Right ventricle myocardium inferior (tissue), 1 donor: ENCODE data around the gene ZNF735. TPM values are rescaled to one million over a fixed set of nuclear protein-coding genes. Genes with fewer than 3 reads are reported as not detected.
A peak's percentile ranks its signal among the peaks of the same experiment; 100 is the strongest.
"Not testable (repeated sequence)": the region's sequence is repeated elsewhere in the genome, so short reads cannot be mapped to it uniquely, and the experiment has no call there.

ENCODE experiments used
- ATAC-seq: fragments of 200-7000 bp; cut with Tn5 transposase; one replicate; pipeline ENCODE4 v1.9.1; 2020; ENCODE audit warnings: mild to moderate bottlenecking, moderate library complexity
- DNase-seq: peaks from one replicate; pipeline ENCODE4 v3.0.0; 2021; ENCODE audit errors: missing footprints
- intact Hi-C: fragments of 100-400 bp; cut with DNase I; formaldehyde crosslinking; loops from one replicate; pipeline ENCODE4 v1.11.0; 2022
- long read RNA-seq: library from polyadenylated mRNA; unstranded; transcript quantifications from one replicate; pipeline ENCODE4 v2.0.0, GENCODE V29; 2021
- total RNA-seq: library from RNA; stranded (reverse); fragmentation: NEBNext Ultra II Directional; extraction: Animal tissue kit (Norgen Biotek cat#: 25700); gene quantifications from one replicate; pipeline ENCODE4 v1.2.1, GENCODE V29; 2021
- donor health status: DM: no; HTN: yes; CAD: no; lungs with severe emphysema.

ZNF735 gene
- total RNA-seq = not detected
- long read RNA-seq = 0 reads

DNA sequence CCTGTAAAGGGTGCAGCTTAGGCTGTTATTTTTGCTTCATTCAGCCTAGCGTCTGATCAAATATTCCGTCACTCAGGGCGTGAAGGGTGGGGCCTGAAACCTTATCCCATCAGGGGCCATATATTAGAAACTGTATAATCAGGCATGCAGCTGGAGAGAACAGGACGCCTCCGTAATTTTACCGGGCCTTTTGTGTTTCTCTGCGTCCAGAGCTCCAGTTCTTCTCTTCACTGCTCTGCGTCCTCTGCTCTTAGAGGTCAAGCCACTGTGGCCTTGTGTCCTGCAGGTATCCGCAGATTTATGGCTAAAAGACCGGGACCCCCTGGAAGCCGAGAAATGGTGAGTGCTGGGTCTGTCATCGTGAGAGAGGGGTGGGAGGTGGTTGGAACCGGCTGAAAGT is at the start of gene ZNF735:
Gene ZNF735, plus strand, starts transcription at position 301 of the 400 bp plus-strand sequence. Its CDS starts 0 bp downstream, at position 301.
- intact Hi-C loops = no loop called here
- DNase-seq = no peak
- ATAC-seq = no peak

DNA sequence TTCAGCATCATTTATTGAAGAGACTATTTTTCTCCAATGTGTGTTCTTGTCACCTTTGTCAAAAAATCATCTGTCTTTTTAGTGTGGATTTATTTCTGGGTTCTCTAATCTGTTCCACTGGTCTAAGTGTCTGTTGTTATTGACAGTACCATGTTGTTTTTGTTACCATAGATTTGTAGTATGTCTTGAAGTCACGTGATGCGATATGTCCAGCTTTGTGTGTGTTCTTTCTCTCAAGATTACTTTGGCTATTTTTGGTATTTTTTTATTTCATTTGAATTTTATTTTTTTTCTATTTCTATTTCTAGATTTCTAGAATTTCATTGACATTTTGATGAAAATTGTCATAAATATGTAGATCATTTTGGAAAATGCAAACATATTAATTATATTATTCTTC is 36.0 kb upstream of the ZNF735 start:
- DNase-seq, intact Hi-C loops, ATAC-seq: not testable (repeated sequence)

- intact Hi-C loops = no loop called here
- DNase-seq (no peak), ATAC-seq (no peak)
Measured at GRCh38 chr7:64174328-64174727, 32.7 kb upstream of the ZNF735 start.

DNA sequence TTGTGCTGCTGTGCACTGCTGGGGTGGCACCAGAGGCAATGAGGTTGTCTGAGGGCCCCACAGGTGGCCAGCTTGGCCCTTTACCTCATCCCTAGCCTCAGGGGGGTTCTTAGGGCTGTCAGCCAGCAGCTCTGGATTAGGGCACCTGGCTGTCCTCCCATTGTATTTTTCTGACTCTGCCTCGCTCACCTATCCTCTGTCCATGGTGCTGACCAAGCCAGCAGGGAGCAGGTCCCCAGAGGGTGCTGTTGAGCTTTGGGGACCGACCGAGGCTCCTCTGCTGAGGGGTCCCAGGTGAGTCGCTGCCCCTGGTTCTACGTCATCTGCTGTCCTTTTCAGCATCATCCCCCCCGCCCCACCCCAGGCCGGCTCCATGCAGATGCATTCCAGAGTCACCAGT is 32.1 kb upstream of the ZNF735 start:
- intact Hi-C loops = no loop called here
- DNase-seq (no peak), ATAC-seq (no peak)

DNA sequence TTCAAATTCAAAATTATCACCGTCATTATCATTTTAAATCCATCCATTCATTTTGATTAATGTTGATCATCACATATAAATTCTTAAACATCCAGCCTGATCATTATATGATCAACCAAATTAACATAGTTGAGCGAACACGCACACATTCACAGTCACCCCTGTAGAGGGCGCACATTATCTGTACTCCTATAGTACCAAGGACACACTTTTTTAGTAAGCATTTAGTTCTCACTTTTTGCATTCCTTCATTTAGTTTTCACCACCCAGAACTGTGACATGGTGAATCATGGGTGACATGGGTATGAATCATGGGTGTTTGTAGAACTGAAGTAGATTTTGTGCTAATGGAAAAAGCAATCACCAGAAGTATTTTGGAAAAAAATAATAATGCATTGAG is 26.0 kb upstream of the ZNF735 start:
- no peak for ATAC-seq
- intact Hi-C loops = no loop called here
- DNase-seq = no peak

- DNase-seq (no peak), ATAC-seq (no peak)
- intact Hi-C loops = no loop called here
Measured at GRCh38 chr7:64181586-64181985, 25.4 kb upstream of the ZNF735 start.

DNA sequence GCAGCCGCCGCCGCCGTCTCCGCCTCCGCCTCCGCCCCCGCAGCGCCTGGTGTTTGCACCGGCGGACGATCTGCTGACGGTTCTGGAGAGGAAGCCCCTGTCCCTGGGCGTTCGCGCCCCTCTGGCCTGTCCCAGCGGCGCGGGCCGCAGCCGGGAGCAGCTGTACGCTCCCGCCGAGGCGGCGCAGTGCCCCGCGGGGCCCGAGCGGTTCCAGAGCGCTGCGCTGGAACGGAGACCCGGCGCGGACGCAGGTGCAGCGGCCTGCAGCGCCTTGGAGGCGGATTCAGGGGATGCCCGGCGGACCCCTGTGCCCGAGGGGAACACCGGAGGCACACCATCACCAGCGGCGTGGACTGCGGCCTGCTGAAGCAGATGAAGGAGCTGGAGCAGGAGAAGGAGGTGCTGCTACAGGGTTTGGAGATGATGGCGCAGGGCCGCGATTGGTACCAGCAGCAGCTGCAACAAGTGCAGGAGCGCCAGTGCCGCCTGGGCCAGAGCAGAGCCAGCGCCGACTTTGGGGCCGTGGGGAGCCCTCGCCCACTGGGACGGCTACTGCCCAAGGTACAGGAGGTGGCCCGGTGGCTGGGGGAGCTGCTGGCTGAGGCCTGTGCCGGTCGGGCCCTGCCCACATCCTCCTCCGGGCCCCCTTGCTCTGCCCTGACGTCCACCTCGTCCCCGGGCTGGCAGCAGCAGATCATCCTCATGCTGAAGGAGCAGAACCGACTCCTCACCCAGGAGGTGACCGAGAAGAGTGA is 24.8 kb upstream of the ZNF735 start:
- ATAC-seq (no peak), DNase-seq (no peak)
- intact Hi-C loops = loop anchor here (2.0 kb wide), 1 partner anchor 437 kb away; no protein-coding TSS in a partner anchor

DNA sequence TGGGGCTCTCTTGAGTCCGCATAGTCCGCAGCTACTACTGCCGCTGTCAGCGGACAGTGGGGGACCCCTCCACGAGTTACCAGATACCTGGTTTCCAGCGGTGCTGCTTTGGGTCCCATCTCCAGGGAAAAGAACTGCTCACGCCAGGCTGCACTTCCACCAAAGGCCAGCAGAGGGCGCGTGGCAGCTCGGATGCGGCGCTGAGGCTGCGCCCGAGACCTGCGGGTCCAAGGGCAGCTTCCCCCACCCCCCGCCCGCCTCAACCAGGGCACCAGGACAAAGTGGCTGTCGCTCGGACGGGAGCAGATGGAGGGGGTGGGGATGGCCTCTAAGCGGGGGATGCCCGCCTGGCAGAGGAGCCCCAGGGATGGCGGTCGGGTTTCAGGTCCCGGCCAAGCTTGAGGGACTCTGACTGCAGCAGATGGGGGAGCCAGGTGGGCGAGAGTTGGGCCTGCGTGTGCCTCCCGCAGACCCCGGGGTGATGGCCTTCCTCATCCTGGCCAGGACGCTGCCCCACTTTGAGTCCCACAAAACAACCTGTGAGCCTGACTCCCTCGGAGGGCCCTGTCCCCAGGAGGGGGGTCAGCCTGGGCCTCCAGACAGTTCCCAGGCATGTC is 23.8 kb upstream of the ZNF735 start:
- ATAC-seq = peak; percentile 26
- intact Hi-C loops = loop anchor here (2.0 kb wide), 1 partner anchor 436 kb away; no protein-coding TSS in a partner anchor
- no peak for DNase-seq

DNA sequence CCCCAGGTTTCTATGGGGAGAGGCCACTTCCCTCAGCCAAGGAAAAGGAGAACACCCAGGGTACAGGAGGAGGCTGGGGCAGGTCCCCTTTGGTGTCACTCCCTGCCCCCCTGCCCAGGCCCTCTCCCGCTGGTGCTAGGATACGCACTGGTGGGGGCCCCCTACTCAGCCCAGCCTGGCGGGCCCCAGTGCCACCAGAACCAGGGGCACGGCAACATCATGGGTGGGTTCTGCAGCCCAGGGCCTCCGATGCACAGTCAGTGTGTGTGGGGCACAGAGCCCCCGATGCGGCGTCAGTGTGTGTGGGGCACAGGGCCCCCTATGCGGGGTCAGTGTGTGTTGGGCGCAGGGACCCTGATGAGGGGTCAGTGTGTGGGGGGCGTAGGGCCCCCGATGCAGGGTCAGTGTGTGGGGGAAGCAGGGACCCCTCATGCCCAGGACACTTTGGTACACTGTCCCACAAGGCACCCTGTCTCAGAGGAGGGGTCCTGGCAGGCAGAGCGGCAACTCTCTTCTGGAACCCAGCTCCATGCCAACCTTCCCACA is 23.1 kb upstream of the ZNF735 start:
- ATAC-seq (no peak), DNase-seq (no peak)
- intact Hi-C loops = loop anchor here (2.0 kb wide), 1 partner anchor 435 kb away; no protein-coding TSS in a partner anchor

- ATAC-seq (no peak), DNase-seq (no peak)
- intact Hi-C loops = no loop called here
Measured at GRCh38 chr7:64184376-64184775, 22.6 kb upstream of the ZNF735 start.

GRCh38 chr7:64187408-64187807 is 19.6 kb upstream of the ZNF735 start:
- DNase-seq (no peak), ATAC-seq (no peak)
- intact Hi-C loops = no loop called here

GRCh38 chr7:64192148-64192704 is 14.8 kb upstream of the ZNF735 start:
- DNase-seq = no peak
- no peak for ATAC-seq
- intact Hi-C loops = no loop called here

GRCh38 chr7:64192775-64193174 is 14.2 kb upstream of the ZNF735 start:
- intact Hi-C loops = no loop called here
- ATAC-seq (no peak), DNase-seq (no peak)

DNA sequence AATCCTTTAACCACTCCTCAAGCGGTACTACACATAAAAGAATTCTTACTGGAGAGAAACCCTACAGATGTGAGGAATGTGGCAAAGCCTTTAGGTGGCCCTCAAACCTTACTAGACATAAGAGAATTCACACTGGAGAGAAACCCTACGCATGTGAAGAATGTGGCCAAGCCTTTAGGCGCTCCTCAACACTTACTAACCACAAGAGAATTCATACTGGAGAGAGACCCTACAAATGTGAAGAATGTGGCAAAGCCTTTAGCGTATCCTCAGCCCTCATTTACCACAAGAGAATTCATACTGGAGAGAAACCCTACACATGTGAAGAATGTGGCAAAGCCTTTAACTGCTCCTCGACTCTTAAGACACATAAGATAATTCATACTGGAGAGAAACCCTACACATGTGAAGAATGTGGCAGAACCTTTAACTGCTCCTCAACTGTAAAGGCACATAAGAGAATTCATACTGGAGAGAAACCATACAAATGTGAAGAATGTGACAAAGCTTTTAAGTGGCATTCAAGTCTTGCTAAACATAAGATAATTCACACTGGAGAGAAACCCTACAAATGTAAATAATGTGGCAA is 12.8 kb downstream of the ZNF735 start:
- ATAC-seq, intact Hi-C loops, DNase-seq: not testable (repeated sequence)

DNA sequence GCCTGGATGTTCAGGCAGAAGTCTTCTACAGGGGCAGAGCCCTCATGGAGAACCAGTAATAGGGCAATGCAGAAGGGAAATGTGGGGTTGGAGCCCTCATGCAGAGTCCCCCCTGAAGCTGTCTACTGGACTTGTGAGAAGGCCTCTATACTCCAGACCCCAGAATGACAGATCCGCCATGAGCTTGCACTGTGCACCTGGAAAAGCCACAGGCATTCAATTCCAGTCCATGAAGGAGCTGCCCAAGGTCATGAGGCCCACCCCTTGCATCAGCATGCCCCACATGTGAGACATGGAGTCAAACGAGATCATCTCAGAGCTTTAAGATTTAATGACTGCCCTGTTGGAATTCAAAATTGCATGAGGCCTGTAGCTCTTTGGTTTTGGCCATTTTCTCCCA is 16.4 kb downstream of the ZNF735 start:
- intact Hi-C loops = no loop called here
- DNase-seq (no peak), ATAC-seq (no peak)

- ATAC-seq, DNase-seq, intact Hi-C loops: not testable (repeated sequence)
Measured at GRCh38 chr7:64228174-64228573, 21.2 kb downstream of the ZNF735 start, which contains the start of gene ZNF679. ZNF679 (plus strand) TSS chr7:64228474; CDS start chr7:64249118, 20,644 bp downstream.

- no peak for DNase-seq
- intact Hi-C loops = no loop called here
- no peak for ATAC-seq
Measured at GRCh38 chr7:64266341-64266919, 59.4 kb downstream of the ZNF735 start.
